ENCODE results near the gene METRN.

The METRN gene

DNA sequence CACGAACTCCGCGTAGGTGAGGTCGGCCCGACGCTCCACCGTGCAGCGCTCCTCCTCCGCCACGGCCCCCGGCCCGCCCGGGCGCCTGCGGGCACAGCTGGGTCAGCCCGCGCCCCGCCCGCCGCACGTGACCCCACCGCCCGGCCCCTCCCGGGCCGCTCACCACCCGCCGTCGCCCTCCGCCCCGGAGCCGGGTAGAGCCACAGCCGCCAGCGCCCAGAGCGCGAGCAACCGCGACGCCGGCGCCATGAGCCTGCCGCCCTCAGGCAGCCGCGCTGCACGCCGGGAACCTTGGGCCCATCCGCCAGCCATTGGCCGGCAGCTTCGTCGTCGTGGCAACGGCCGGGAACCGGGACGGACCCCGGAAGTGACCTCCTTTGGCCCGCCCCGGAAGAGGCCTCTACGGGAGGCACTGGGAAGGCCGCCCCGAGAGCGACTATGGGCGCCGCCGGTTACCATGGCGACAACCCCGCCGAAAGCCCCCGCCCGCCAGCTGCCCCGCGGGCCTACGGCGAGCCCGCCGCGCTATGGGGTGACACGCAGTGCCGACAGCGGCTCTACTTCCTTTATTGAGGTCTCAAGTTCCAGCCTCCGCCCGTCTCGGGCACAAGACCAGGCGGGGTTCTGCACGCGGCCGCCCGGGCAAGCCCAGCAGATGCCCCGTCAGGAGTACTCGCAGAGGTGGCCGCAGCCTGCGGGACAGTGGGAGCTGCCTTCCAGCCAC lies 30.7 kb upstream of the METRN start, which contains the start of gene JMJD8 (continued):
- TF ChIP-seq, protein P1, sequence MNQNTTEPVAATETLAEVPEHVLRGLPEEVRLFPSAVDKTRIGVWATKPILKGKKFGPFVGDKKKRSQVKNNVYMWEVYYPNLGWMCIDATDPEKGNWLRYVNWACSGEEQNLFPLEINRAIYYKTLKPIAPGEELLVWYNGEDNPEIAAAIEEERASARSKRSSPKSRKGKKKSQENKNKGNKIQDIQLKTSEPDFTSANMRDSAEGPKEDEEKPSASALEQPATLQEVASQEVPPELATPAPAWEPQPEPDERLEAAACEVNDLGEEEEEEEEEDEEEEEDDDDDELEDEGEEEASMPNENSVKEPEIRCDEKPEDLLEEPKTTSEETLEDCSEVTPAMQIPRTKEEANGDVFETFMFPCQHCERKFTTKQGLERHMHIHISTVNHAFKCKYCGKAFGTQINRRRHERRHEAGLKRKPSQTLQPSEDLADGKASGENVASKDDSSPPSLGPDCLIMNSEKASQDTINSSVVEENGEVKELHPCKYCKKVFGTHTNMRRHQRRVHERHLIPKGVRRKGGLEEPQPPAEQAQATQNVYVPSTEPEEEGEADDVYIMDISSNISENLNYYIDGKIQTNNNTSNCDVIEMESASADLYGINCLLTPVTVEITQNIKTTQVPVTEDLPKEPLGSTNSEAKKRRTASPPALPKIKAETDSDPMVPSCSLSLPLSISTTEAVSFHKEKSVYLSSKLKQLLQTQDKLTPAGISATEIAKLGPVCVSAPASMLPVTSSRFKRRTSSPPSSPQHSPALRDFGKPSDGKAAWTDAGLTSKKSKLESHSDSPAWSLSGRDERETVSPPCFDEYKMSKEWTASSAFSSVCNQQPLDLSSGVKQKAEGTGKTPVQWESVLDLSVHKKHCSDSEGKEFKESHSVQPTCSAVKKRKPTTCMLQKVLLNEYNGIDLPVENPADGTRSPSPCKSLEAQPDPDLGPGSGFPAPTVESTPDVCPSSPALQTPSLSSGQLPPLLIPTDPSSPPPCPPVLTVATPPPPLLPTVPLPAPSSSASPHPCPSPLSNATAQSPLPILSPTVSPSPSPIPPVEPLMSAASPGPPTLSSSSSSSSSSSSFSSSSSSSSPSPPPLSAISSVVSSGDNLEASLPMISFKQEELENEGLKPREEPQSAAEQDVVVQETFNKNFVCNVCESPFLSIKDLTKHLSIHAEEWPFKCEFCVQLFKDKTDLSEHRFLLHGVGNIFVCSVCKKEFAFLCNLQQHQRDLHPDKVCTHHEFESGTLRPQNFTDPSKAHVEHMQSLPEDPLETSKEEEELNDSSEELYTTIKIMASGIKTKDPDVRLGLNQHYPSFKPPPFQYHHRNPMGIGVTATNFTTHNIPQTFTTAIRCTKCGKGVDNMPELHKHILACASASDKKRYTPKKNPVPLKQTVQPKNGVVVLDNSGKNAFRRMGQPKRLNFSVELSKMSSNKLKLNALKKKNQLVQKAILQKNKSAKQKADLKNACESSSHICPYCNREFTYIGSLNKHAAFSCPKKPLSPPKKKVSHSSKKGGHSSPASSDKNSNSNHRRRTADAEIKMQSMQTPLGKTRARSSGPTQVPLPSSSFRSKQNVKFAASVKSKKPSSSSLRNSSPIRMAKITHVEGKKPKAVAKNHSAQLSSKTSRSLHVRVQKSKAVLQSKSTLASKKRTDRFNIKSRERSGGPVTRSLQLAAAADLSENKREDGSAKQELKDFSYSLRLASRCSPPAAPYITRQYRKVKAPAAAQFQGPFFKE (tag by site-specific recombination; IDR thresholded peaks at IDR 0.05; ENCODE audit: borderline replicate concordance), result no peak
- TF ChIP-seq ZNF2 (tag by site-specific recombination; IDR thresholded peaks at IDR 0.05), result peak; percentile 64
- TF ChIP-seq ZSCAN23 (tag by site-specific recombination; IDR thresholded peaks at IDR 0.05), result no peak
- TF ChIP-seq, protein P2, sequence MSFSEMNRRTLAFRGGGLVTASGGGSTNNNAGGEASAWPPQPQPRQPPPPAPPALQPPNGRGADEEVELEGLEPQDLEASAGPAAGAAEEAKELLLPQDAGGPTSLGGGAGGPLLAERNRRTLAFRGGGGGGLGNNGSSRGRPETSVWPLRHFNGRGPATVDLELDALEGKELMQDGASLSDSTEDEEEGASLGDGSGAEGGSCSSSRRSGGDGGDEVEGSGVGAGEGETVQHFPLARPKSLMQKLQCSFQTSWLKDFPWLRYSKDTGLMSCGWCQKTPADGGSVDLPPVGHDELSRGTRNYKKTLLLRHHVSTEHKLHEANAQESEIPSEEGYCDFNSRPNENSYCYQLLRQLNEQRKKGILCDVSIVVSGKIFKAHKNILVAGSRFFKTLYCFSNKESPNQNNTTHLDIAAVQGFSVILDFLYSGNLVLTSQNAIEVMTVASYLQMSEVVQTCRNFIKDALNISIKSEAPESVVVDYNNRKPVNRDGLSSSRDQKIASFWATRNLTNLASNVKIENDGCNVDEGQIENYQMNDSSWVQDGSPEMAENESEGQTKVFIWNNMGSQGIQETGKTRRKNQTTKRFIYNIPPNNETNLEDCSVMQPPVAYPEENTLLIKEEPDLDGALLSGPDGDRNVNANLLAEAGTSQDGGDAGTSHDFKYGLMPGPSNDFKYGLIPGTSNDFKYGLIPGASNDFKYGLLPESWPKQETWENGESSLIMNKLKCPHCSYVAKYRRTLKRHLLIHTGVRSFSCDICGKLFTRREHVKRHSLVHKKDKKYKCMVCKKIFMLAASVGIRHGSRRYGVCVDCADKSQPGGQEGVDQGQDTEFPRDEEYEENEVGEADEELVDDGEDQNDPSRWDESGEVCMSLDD (tag by site-specific recombination; IDR thresholded peaks at IDR 0.05), result no peak
- no peak for TF ChIP-seq ZNF157 (tag by site-specific recombination; IDR thresholded peaks at IDR 0.05)
- TF ChIP-seq, protein P3, sequence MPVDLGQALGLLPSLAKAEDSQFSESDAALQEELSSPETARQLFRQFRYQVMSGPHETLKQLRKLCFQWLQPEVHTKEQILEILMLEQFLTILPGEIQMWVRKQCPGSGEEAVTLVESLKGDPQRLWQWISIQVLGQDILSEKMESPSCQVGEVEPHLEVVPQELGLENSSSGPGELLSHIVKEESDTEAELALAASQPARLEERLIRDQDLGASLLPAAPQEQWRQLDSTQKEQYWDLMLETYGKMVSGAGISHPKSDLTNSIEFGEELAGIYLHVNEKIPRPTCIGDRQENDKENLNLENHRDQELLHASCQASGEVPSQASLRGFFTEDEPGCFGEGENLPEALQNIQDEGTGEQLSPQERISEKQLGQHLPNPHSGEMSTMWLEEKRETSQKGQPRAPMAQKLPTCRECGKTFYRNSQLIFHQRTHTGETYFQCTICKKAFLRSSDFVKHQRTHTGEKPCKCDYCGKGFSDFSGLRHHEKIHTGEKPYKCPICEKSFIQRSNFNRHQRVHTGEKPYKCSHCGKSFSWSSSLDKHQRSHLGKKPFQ (tag by site-specific recombination; IDR thresholded peaks at IDR 0.05), result no peak
- TF ChIP-seq, protein P4, sequence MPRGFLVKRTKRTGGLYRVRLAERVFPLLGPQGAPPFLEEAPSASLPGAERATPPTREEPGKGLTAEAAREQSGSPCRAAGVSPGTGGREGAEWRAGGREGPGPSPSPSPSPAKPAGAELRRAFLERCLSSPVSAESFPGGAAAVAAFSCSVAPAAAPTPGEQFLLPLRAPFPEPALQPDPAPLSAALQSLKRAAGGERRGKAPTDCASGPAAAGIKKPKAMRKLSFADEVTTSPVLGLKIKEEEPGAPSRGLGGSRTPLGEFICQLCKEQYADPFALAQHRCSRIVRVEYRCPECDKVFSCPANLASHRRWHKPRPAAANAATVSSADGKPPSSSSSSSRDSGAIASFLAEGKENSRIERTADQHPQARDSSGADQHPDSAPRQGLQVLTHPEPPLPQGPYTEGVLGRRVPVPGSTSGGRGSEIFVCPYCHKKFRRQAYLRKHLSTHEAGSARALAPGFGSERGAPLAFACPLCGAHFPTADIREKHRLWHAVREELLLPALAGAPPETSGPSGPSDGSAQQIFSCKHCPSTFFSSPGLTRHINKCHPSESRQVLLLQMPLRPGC (tag by site-specific recombination; IDR thresholded peaks at IDR 0.05), result peak; percentile 64; the same call in 1 of the 2 replicates
- TF ChIP-seq ZNF266 (tag by site-specific recombination; IDR thresholded peaks at IDR 0.05; ENCODE audit: low read depth), result no peak
- peak; percentile 83 for TF ChIP-seq GLIS1 (tag by site-specific recombination; IDR thresholded peaks at IDR 0.05)
- peak; percentile 48; the same call in 1 of the 2 replicates for TF ChIP-seq ZBTB20 (tag by site-specific recombination; IDR thresholded peaks at IDR 0.05)
- TF ChIP-seq ZNF221 (tag by site-specific recombination; IDR thresholded peaks at IDR 0.05; ENCODE audit: borderline replicate concordance), result no peak
- TF ChIP-seq ZNF416 (tag by site-specific recombination; IDR thresholded peaks at IDR 0.05), result no peak
- no peak for TF ChIP-seq ZNF140 (tag by site-specific recombination; IDR thresholded peaks at IDR 0.05)
- TF ChIP-seq SCRT2 (tag by site-specific recombination; IDR thresholded peaks at IDR 0.05), result no peak
- no peak for TF ChIP-seq RBAK (tag by site-specific recombination; IDR thresholded peaks at IDR 0.05)
- no peak for TF ChIP-seq ZNF248 (tag by site-specific recombination; IDR thresholded peaks at IDR 0.05)
- TF ChIP-seq ZNF48 (tag by site-specific recombination; IDR thresholded peaks at IDR 0.05), result no peak
- no peak for TF ChIP-seq PRDM1 (tag by site-specific recombination; IDR thresholded peaks at IDR 0.05)
- no peak for TF ChIP-seq ZNF621 (tag by site-specific recombination; IDR thresholded peaks at IDR 0.05)
- no peak for TF ChIP-seq ZNF521 (tag by site-specific recombination; IDR thresholded peaks at IDR 0.05)
- peak; percentile 57 for TF ChIP-seq ZNF843 (tag by site-specific recombination; IDR thresholded peaks at IDR 0.05)
- peak; percentile 96 for TF ChIP-seq ZIC2 (tag by site-specific recombination; IDR thresholded peaks at IDR 0.05)
- TF ChIP-seq, protein P5, sequence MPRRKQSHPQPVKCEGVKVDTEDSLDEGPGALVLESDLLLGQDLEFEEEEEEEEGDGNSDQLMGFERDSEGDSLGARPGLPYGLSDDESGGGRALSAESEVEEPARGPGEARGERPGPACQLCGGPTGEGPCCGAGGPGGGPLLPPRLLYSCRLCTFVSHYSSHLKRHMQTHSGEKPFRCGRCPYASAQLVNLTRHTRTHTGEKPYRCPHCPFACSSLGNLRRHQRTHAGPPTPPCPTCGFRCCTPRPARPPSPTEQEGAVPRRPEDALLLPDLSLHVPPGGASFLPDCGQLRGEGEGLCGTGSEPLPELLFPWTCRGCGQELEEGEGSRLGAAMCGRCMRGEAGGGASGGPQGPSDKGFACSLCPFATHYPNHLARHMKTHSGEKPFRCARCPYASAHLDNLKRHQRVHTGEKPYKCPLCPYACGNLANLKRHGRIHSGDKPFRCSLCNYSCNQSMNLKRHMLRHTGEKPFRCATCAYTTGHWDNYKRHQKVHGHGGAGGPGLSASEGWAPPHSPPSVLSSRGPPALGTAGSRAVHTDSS (tag by site-specific recombination; IDR thresholded peaks at IDR 0.05), result no peak
- TF ChIP-seq ZNF571 (tag by site-specific recombination; IDR thresholded peaks at IDR 0.05), result no peak
- TF ChIP-seq, protein P6, sequence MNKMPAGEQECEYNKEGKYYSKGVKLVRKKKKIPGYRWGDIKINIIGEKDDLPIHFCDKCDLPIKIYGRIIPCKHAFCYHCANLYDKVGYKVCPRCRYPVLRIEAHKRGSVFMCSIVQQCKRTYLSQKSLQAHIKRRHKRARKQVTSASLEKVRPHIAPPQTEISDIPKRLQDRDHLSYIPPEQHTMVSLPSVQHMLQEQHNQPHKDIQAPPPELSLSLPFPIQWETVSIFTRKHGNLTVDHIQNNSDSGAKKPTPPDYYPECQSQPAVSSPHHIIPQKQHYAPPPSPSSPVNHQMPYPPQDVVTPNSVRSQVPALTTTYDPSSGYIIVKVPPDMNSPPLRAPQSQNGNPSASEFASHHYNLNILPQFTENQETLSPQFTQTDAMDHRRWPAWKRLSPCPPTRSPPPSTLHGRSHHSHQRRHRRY (tag by site-specific recombination; IDR thresholded peaks at IDR 0.05), result no peak
- TF ChIP-seq ZNF670 (tag by site-specific recombination; IDR thresholded peaks at IDR 0.05; ENCODE audit: low read depth), result no peak

Data from HEK293 (cell line).